Liver (tissue), 9 donors: ENCODE measurements around the gene SMYD3. TPM values are rescaled to one million over a fixed set of nuclear protein-coding genes. Genes with fewer than 3 reads are reported as not detected.
"Not testable (repeated sequence)": the region's sequence is repeated elsewhere in the genome, so short reads cannot be mapped to it uniquely, and the experiment has no call there.

ENCODE experiments used
- DNase-seq: peaks from one replicate; pipeline ENCODE4 v3.0.0-alpha.2; 2017; ENCODE audit warnings: low spot score
- H3K27ac ChIP-seq, 2 donors: one replicate each; pipeline ENCODE4 v1.7.0; 2013; ENCODE audit warnings: inconsistent platforms in 2 of 2, low read length in 2 of 2, control low read depth in 1 of 2, low read depth in 1 of 2, mild to moderate bottlenecking in 1 of 2
- H3K27me3 ChIP-seq, 4 donors: one replicate each; pipeline versions ENCODE4 v1.6.1 to v1.7.0; 2013; ENCODE audit warnings: low read length in 3 of 4, inconsistent platforms in 1 of 4, mild to moderate bottlenecking in 1 of 4, moderate library complexity in 1 of 4; ENCODE audit not compliant: control insufficient read depth in 4 of 4, insufficient read depth in 4 of 4
- H3K36me3 ChIP-seq, 4 donors: one replicate each; pipeline versions ENCODE4 v1.6.1 to v1.7.0; 2013; ENCODE audit warnings: low read length in 3 of 4, mild to moderate bottlenecking in 3 of 4, low read depth in 1 of 4, moderate library complexity in 1 of 4; ENCODE audit not compliant: control insufficient read depth in 4 of 4, insufficient read depth in 3 of 4
- H3K4me1 ChIP-seq, 4 donors: one replicate each; pipeline versions ENCODE4 v1.6.1 to v1.7.0; 2013; ENCODE audit warnings: low read length in 3 of 4, mild to moderate bottlenecking in 3 of 4, moderate library complexity in 1 of 4; ENCODE audit not compliant: control insufficient read depth in 4 of 4, insufficient read depth in 4 of 4
- H3K4me3 ChIP-seq, 3 donors: one replicate each; pipeline versions ENCODE4 v1.6.1 to v1.7.0; 2013; ENCODE audit warnings: low read length in 3 of 3, control low read depth in 1 of 3, low read depth in 1 of 3, mild to moderate bottlenecking in 1 of 3
- H3K9ac ChIP-seq, 2 donors: one replicate each; pipeline ENCODE4 v1.7.0; 2013; ENCODE audit warnings: low read length in 2 of 2, mild to moderate bottlenecking in 2 of 2, moderate library complexity in 2 of 2, control low read depth in 1 of 2, low read depth in 1 of 2
- H3K9me3 ChIP-seq, 4 donors: one replicate each; pipeline versions ENCODE4 v1.6.1 to v1.7.0; 2013; ENCODE audit warnings: low read length in 3 of 4; ENCODE audit not compliant: control insufficient read depth in 4 of 4
- EGR1 ChIP-seq, 2 donors: IDR thresholded peaks; 2 replicates each; pipeline ENCODE4 v1.6.1; 2016 to 2018; ENCODE audit warnings: antibody characterized with exemption in 2 of 2, low read depth in 2 of 2
- FOXA1 ChIP-seq: IDR thresholded peaks from 2 replicates; pipeline ENCODE4 v1.6.1; 2016; ENCODE audit warnings: antibody characterized with exemption
- GABPA ChIP-seq, 2 donors: IDR thresholded peaks in 1 of 2; conservative IDR thresholded peaks in 1 of 2; 2 replicates each; pipeline ENCODE4 v1.6.1; 2016; ENCODE audit warnings: antibody characterized with exemption in 2 of 2, mild to moderate bottlenecking in 1 of 2, moderate library complexity in 1 of 2
- HNF4G ChIP-seq: IDR thresholded peaks from 2 replicates; pipeline ENCODE4 v1.6.1; 2016; ENCODE audit warnings: antibody characterized with exemption
- JUND ChIP-seq, 2 donors: IDR thresholded peaks; 2 replicates each; pipeline ENCODE4 v1.6.1; 2016; ENCODE audit warnings: antibody characterized with exemption in 2 of 2
- NR2F2 ChIP-seq: IDR thresholded peaks from 2 replicates; pipeline ENCODE4 v1.6.1; 2016; ENCODE audit warnings: antibody characterized with exemption
- RAD21 ChIP-seq, 2 donors: IDR thresholded peaks; 2 replicates each; pipeline ENCODE4 v1.6.1; 2016; ENCODE audit warnings: antibody characterized with exemption in 2 of 2, mild to moderate bottlenecking in 2 of 2
- RXRA ChIP-seq, 2 donors: IDR thresholded peaks; 2 replicates each; pipeline ENCODE4 v1.6.1; 2017 to 2018; ENCODE audit warnings: antibody characterized with exemption in 2 of 2, mild to moderate bottlenecking in 1 of 2
- SP1 ChIP-seq: IDR thresholded peaks from 2 replicates; pipeline ENCODE4 v1.6.1; 2018; ENCODE audit warnings: antibody characterized with exemption, mild to moderate bottlenecking
- TAF1 ChIP-seq: conservative IDR thresholded peaks from 2 replicates; pipeline ENCODE4 v1.6.1; 2016; ENCODE audit warnings: antibody characterized with exemption, mild to moderate bottlenecking
- YY1 ChIP-seq: IDR thresholded peaks from 2 replicates; pipeline ENCODE4 v1.6.1; 2016; ENCODE audit warnings: antibody characterized with exemption, mild to moderate bottlenecking
- WGBS: extraction: QIAGEN DNeasy Blood & Tissue Kit; methylation state at CpG from one replicate; pipeline ENCODE4 v1.1.7; 2013; 5-methylcytosine and 5-hydroxymethylcytosine counted together
- polyA plus RNA-seq, 2 donors: library from polyadenylated mRNA; stranded (reverse) in 1 of 2; unstranded in 1 of 2; fragments of 200-250 nt in 1 of 2; fragments of >200 nt in 1 of 2; fragmentation: Nextera tagmentation in 1 of 2; extraction: Ambion mirVana in 1 of 2; gene quantifications; one replicate each; pipeline versions ENCODE4 v1.2.1 to v1.2.3, GENCODE V29; 2013 to 2015
- total RNA-seq, 2 donors: library from RNA; depleted of rRNA; stranded (reverse); fragments of >200 nt; gene quantifications; one replicate each; pipeline ENCODE4 v1.2.3, GENCODE V29; 2014
- TF ChIP-seq, protein P1 (sequence below): IDR thresholded peaks from 2 replicates; pipeline ENCODE4 v1.6.1; 2016; ENCODE audit warnings: antibody characterized with exemption
- TF ChIP-seq, protein P2 (sequence below): IDR thresholded peaks from 2 replicates; pipeline ENCODE4 v1.6.1; 2016; ENCODE audit warnings: antibody characterized with exemption
- TF ChIP-seq, protein P3 (sequence below): fragments of 150-350 bp; IDR thresholded peaks from 2 replicates; pipeline ENCODE4 v1.5.1; 2017; ENCODE audit warnings: improper control_type of control experiment, low read depth, low read length; ENCODE audit not compliant: missing input control
- TF ChIP-seq, protein P4 (sequence below): IDR thresholded peaks from 2 replicates; pipeline ENCODE4 v1.6.1; 2016; ENCODE audit warnings: antibody characterized with exemption
- TF ChIP-seq, protein P5 (sequence below): IDR thresholded peaks from 2 replicates; pipeline ENCODE4 v1.6.1; 2016; ENCODE audit warnings: antibody characterized with exemption, mild to moderate bottlenecking
- donor health status: healthy.
- donor health status: healthy.
- donor health status: healthy.
- donor health status: healthy.
- donor health status: healthy.

The SMYD3 gene
- total and polyA plus RNA-seq, 4 donors, result 3.1 to 9.1 (median 8.0) TPM

DNA sequence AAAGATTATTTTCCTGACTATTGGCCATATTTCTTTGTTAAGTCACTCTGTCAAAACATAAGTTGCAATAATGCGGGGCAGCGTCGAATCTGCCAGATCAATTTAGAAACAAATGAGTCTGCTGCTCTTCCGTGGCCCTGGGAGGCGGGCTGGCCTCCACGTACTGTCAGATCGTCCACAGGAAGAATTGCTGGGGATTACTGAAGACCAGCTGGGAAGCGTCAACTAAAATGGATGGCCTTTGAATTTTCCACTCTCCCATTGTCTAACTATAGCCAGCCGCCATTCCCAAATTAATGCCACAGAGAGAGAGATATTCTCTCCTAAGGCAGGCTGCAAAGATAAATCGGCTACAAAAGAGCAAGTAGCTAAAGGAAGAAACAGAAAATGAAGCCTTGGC lies 560.2 kb downstream of the SMYD3 start:
- no peak for TF ChIP-seq GABPA (IDR thresholded peaks at IDR 0.05 in 1 of 2, conservative IDR thresholded peaks at IDR 0.05 in 1 of 2)
- TF ChIP-seq YY1, result no peak
- TF ChIP-seq TAF1, result no peak
- TF ChIP-seq, protein P1, sequence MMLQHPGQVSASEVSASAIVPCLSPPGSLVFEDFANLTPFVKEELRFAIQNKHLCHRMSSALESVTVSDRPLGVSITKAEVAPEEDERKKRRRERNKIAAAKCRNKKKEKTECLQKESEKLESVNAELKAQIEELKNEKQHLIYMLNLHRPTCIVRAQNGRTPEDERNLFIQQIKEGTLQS, result no peak
- TF ChIP-seq RXRA (IDR thresholded peaks at IDR 0.05), result no peak
- TF ChIP-seq, protein P2, sequence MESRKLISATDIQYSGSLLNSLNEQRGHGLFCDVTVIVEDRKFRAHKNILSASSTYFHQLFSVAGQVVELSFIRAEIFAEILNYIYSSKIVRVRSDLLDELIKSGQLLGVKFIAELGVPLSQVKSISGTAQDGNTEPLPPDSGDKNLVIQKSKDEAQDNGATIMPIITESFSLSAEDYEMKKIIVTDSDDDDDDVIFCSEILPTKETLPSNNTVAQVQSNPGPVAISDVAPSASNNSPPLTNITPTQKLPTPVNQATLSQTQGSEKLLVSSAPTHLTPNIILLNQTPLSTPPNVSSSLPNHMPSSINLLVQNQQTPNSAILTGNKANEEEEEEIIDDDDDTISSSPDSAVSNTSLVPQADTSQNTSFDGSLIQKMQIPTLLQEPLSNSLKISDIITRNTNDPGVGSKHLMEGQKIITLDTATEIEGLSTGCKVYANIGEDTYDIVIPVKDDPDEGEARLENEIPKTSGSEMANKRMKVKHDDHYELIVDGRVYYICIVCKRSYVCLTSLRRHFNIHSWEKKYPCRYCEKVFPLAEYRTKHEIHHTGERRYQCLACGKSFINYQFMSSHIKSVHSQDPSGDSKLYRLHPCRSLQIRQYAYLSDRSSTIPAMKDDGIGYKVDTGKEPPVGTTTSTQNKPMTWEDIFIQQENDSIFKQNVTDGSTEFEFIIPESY, result no peak
- TF ChIP-seq, protein P3, sequence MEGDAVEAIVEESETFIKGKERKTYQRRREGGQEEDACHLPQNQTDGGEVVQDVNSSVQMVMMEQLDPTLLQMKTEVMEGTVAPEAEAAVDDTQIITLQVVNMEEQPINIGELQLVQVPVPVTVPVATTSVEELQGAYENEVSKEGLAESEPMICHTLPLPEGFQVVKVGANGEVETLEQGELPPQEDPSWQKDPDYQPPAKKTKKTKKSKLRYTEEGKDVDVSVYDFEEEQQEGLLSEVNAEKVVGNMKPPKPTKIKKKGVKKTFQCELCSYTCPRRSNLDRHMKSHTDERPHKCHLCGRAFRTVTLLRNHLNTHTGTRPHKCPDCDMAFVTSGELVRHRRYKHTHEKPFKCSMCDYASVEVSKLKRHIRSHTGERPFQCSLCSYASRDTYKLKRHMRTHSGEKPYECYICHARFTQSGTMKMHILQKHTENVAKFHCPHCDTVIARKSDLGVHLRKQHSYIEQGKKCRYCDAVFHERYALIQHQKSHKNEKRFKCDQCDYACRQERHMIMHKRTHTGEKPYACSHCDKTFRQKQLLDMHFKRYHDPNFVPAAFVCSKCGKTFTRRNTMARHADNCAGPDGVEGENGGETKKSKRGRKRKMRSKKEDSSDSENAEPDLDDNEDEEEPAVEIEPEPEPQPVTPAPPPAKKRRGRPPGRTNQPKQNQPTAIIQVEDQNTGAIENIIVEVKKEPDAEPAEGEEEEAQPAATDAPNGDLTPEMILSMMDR, result no peak
- TF ChIP-seq RAD21 (IDR thresholded peaks at IDR 0.05), result no peak
- TF ChIP-seq EGR1 (IDR thresholded peaks at IDR 0.05; ENCODE audit: low read depth in 2 of 2), result no peak
- no peak for TF ChIP-seq HNF4G
- no peak for TF ChIP-seq JUND (IDR thresholded peaks at IDR 0.05)
- no peak for TF ChIP-seq NR2F2
- TF ChIP-seq, protein P4, sequence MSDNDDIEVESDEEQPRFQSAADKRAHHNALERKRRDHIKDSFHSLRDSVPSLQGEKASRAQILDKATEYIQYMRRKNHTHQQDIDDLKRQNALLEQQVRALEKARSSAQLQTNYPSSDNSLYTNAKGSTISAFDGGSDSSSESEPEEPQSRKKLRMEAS, result no peak
- no peak for TF ChIP-seq SP1
- TF ChIP-seq, protein P5, sequence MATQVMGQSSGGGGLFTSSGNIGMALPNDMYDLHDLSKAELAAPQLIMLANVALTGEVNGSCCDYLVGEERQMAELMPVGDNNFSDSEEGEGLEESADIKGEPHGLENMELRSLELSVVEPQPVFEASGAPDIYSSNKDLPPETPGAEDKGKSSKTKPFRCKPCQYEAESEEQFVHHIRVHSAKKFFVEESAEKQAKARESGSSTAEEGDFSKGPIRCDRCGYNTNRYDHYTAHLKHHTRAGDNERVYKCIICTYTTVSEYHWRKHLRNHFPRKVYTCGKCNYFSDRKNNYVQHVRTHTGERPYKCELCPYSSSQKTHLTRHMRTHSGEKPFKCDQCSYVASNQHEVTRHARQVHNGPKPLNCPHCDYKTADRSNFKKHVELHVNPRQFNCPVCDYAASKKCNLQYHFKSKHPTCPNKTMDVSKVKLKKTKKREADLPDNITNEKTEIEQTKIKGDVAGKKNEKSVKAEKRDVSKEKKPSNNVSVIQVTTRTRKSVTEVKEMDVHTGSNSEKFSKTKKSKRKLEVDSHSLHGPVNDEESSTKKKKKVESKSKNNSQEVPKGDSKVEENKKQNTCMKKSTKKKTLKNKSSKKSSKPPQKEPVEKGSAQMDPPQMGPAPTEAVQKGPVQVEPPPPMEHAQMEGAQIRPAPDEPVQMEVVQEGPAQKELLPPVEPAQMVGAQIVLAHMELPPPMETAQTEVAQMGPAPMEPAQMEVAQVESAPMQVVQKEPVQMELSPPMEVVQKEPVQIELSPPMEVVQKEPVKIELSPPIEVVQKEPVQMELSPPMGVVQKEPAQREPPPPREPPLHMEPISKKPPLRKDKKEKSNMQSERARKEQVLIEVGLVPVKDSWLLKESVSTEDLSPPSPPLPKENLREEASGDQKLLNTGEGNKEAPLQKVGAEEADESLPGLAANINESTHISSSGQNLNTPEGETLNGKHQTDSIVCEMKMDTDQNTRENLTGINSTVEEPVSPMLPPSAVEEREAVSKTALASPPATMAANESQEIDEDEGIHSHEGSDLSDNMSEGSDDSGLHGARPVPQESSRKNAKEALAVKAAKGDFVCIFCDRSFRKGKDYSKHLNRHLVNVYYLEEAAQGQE, result no peak
- no peak for TF ChIP-seq FOXA1
- 74% methylated on average over 10 of the region's 10 CpGs for WGBS
- H3K36me3 ChIP-seq, result no peaks in the 10 kb centered on the region
- no peaks in the 10 kb centered on the region for H3K9me3 ChIP-seq
- peak overlapping the region in 1 of 2 donors; percentile 4 for H3K27ac ChIP-seq
- H3K27me3 ChIP-seq, result no peaks in the 10 kb centered on the region
- no peak overlapping the region for H3K4me3 ChIP-seq
- DNase-seq, result no peak
- peak overlapping the region in 1 of 2 donors; percentile 21 for H3K9ac ChIP-seq
- H3K4me1 ChIP-seq, result no peaks in the 10 kb centered on the region

DNA sequence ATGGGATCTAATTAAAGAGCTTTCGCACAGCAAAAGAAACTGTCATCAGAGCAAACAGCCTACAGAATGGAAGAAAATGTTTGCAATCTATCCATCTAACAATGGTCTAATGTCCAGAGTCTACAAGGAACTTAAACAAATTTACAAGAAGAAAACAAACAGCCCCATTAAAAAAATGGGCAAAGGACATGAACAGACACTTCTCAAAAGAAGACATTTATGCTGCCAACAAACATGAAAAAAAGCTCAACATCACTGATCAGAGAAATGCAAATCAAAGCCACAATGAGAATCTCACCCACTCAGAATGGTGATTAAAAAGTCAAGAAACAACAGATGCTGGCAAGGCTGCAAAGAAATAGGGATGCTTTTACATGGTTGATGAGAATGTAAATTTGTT lies 561.9 kb downstream of the SMYD3 start:
- H3K27ac ChIP-seq, H3K27me3 ChIP-seq, H3K4me3 ChIP-seq, H3K9ac ChIP-seq, H3K4me1 ChIP-seq, DNase-seq, H3K9me3 ChIP-seq, H3K36me3 ChIP-seq: not testable (repeated sequence)
- WGBS, result 95% methylated on average over 1 of the region's 1 CpG
